ENCODE measurements around the gene NTRK1. TPM values are rescaled to one million over a fixed set of nuclear protein-coding genes. Genes with fewer than 3 reads are reported as not detected.
A peak's percentile ranks its signal among the peaks of the same experiment; 100 is the strongest.

Gene NTRK1
- total and polyA plus RNA-seq, 2 donors (not counting 1 experiment from before 2014, with no cell fraction given), result not detected

GRCh38 chr1:156914440-156914856 is 53.8 kb downstream of the NTRK1 start:
- H3K9me3 ChIP-seq (ENCODE audit: control insufficient read depth, insufficient read depth, low read depth, low read length), result no peaks in the 10 kb centered on the region
- H3K4me3 ChIP-seq (replicated peaks in 1 of 4; ENCODE audit: control extremely low read depth in 1 of 4, insufficient read depth in 1 of 4, low read depth in 3 of 4, low read length in 4 of 4), result no peak overlapping the region
- no peak overlapping the region for H2AFZ ChIP-seq (ENCODE audit: low read length)
- H3K4me2 ChIP-seq (ENCODE audit: extremely low read depth, insufficient read depth, low read length), result no peak overlapping the region
- H3K79me2 ChIP-seq (ENCODE audit: control insufficient read depth, insufficient read depth, low read length), result no peaks in the 10 kb centered on the region
- H3K9ac ChIP-seq (ENCODE audit: insufficient read depth, low read length), result no peak overlapping the region
- peaks cover 25% of the 10 kb centered on the region for H3K36me3 ChIP-seq (ENCODE audit: control insufficient read depth, insufficient read depth, low read length)
- H3K27ac ChIP-seq (ENCODE audit: insufficient read depth, low read length), result no peak overlapping the region
- peak in 1 of 2 donors; percentile 70 for DNase-seq (ENCODE audit: low read depth in 2 of 2)
- no peaks in the 10 kb centered on the region for H3K27me3 ChIP-seq (ENCODE audit: control insufficient read depth, insufficient read depth, low read length)
- TF ChIP-seq EZH2 (IDR thresholded peaks at IDR 0.05; ENCODE audit: low read length, missing control alignments), result no peak
- no peak for TF ChIP-seq CTCF (conservative IDR thresholded peaks at IDR 0.05 in 1 of 2, IDR thresholded peaks at IDR 0.05 in 1 of 2; ENCODE audit: low read depth in 1 of 2, low read length in 2 of 2)
- peaks cover 10% of the 10 kb centered on the region for H3K4me1 ChIP-seq (ENCODE audit: control insufficient read depth, extremely low read depth, insufficient read depth, low read length)
- H4K20me1 ChIP-seq (ENCODE audit: control insufficient read depth, extremely low read depth, insufficient read depth, low read length), result no peaks in the 10 kb centered on the region

- Histone ChIP-seq H2AFZ (ENCODE audit: low read length) (peak within 1 kb of the TSS; percentile 41), H3K4me3 (replicated peaks in 1 of 4; ENCODE audit: control extremely low read depth in 1 of 4, insufficient read depth in 1 of 4, low read depth in 3 of 4, low read length in 4 of 4) (peak within 1 kb of the TSS in 3 of 4 experiments; percentile 24 to 30 (median 24))
- DNase-seq (ENCODE audit: low read depth in 2 of 2), result peak; percentile 62 to 77
Observed at GRCh38 chr1:156920233-156921052, 59.8 kb downstream of the NTRK1 start, which contains the start of gene LRRC71. Gene LRRC71, plus strand, starts transcription at chr1:156920632. Its CDS starts 172 bp downstream, at chr1:156920804.

More at GRCh38 chr1:156920233-156921052, 59.8 kb downstream of the NTRK1 start, which contains the start of gene LRRC71:
- Histone ChIP-seq H3K4me2 (ENCODE audit: extremely low read depth, insufficient read depth, low read length) (peak within 1 kb of the TSS; percentile 72), H3K4me1 (ENCODE audit: control insufficient read depth, extremely low read depth, insufficient read depth, low read length) (peaks cover 5% of the 10 kb centered on the region), H4K20me1 (ENCODE audit: control insufficient read depth, extremely low read depth, insufficient read depth, low read length) (no peaks in the 10 kb centered on the region), H3K9ac (ENCODE audit: insufficient read depth, low read length) (peak within 1 kb of the TSS; percentile 20), H3K79me2 (ENCODE audit: control insufficient read depth, insufficient read depth, low read length) (no peaks in the 10 kb centered on the region), H3K9me3 (ENCODE audit: control insufficient read depth, insufficient read depth, low read depth, low read length) (no peaks in the 10 kb centered on the region), H3K27me3 (ENCODE audit: control insufficient read depth, insufficient read depth, low read length) (peaks cover 28% of the 10 kb centered on the region), H3K27ac (ENCODE audit: insufficient read depth, low read length) (no peak within 1 kb of the TSS), H3K36me3 (ENCODE audit: control insufficient read depth, insufficient read depth, low read length) (peaks cover 5% of the 10 kb centered on the region)
- TF ChIP-seq EZH2 (IDR thresholded peaks at IDR 0.05; ENCODE audit: low read length, missing control alignments), result no peak
- TF ChIP-seq CTCF (conservative IDR thresholded peaks at IDR 0.05 in 1 of 2, IDR thresholded peaks at IDR 0.05 in 1 of 2; ENCODE audit: low read depth in 1 of 2, low read length in 2 of 2), result peak; percentile 68 to 74
